Bronchus fibroblast of lung (primary cell): ENCODE data around the gene DNAJA1. TPM values are rescaled to one million over a fixed set of nuclear protein-coding genes. Genes with fewer than 3 reads are reported as not detected.

Experiments
- total RNA-seq: library from RNA; depleted of rRNA; stranded (reverse); fragments of >200 nt; gene quantifications from 2 replicates; pipeline ENCODE4 v1.2.3, GENCODE V29; 2015

The DNAJA1 gene
- 78.5 and 88.8 TPM in 2 replicates for total RNA-seq

DNA sequence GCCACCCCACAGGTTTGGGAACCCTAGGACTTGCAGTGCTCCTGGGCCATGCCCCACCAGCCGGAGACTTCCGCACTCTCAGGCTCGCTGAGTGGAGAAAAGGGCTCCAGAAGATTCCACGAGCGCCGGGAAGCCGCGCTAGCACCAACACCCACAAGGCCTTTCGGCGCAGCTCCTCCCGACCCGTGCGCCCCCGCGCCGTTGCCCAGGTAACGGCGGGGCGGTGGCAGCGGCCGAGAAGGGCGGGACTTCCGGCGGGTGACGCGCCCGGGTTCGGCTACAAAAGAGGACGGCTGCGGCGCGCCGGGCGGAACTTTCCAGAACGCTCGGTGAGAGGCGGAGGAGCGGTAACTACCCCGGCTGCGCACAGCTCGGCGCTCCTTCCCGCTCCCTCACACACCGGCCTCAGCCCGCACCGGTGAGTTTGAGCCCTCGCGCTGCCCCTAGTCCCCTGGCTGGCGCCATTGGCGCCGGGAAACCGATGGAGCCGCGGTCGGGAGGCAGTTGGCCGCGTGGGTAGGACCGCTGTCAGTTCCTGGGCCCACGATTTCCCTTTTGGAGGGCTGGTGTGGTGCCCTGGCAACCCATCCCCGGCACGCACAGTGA is at the start of gene DNAJA1:
Gene DNAJA1 (plus strand): TSS at position 308 of the 606 bp plus-strand sequence. CDS start 1,212 bp downstream, outside the sequence.

DNA sequence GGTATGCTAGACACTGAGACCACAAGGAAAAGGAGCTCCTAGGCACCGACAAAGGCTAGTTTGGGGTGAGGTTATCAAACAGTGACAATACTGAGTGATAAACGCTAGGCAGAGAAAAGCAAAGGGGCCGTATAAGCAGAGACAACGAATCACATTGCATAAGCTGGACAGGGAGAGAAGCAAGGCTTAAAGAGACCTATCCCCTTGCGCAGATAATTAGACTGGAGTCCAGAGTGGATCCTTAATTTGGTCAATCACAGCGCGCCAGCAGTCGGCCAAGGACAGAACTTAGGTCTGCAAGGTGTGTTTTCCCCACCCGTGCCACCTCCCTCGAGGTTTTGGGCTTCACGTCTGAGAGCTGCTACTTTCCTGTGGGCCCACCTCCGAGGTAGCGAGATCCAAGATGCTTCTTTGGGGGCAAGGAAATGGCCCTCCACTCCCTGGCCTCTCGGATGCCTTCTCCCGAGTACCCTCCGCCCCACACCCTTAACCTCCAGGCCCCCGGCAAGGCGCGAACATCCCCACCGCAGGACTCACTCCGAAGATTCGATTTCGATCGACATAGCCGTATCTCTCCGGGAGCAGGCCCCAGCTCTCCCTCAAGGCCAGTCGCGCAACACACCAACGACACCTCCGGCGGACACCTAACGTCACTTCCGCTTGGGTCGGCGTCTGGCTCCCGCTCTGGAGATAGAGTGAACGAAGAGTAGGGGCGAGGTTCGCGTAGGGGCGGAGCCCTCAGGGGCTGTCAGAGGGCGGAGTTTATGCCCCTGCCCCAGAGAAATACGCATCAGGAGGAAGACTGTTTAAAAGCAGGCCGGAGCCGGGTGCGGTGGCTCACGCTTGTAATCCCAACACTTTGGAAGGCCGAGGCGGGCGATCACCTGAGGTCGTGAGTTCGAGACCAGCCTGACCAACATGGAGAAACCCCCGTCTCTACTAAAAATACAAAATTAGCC is 51.3 kb downstream of the DNAJA1 start, which contains the start of gene SMU1:
Gene SMU1 (minus strand): TSS at position 629 of the 959 bp plus-strand sequence. CDS start 66 bp downstream, at position 563.

Other genes starting within 250 kb of the DNAJA1 start
- not detected in 2 replicates for gene TMEM215, start 241.7 kb upstream of the DNAJA1 start, total RNA-seq
- 38.7 and 40.1 TPM in 2 replicates for gene APTX, start 23.6 kb upstream of the DNAJA1 start, total RNA-seq
- gene SMU1, start 51.4 kb downstream of the DNAJA1 start, total RNA-seq, result 15.9 and 16.1 TPM in 2 replicates
- 37.2 and 38.2 TPM in 2 replicates for gene B4GALT1, start 142.1 kb downstream of the DNAJA1 start, total RNA-seq
- gene SPINK4, start 214.9 kb downstream of the DNAJA1 start, total RNA-seq, result not detected in 2 replicates
- gene BAG1, start 239.4 kb downstream of the DNAJA1 start, total RNA-seq, result 41.6 and 51.4 TPM in 2 replicates
- 52.2 and 66.9 TPM in 2 replicates for gene CHMP5, start 239.8 kb downstream of the DNAJA1 start, total RNA-seq